Upper lobe of left lung (tissue), 4 donors: Measurements from ENCODE around the gene PRICKLE4.

ENCODE experiments used
- POLR2AphosphoS5 ChIP-seq, 2 donors: sonication (generic); formaldehyde crosslinking; IDR thresholded peaks; one replicate each; pipeline ENCODE4 v1.5.1; 2017; ENCODE audit warnings: antibody characterized with exemption in 2 of 2
- TF ChIP-seq, protein P1 (sequence below), 6 experiments: fragments of 450-650 bp in 4 of 6; fragments of 200-600 bp in 2 of 6; sonication (generic) in 2 of 6; IDR thresholded peaks; one replicate each; pipeline ENCODE4 v1.5.1; 2016 to 2019; ENCODE audit warnings: antibody characterized with exemption in 6 of 6

DNA sequence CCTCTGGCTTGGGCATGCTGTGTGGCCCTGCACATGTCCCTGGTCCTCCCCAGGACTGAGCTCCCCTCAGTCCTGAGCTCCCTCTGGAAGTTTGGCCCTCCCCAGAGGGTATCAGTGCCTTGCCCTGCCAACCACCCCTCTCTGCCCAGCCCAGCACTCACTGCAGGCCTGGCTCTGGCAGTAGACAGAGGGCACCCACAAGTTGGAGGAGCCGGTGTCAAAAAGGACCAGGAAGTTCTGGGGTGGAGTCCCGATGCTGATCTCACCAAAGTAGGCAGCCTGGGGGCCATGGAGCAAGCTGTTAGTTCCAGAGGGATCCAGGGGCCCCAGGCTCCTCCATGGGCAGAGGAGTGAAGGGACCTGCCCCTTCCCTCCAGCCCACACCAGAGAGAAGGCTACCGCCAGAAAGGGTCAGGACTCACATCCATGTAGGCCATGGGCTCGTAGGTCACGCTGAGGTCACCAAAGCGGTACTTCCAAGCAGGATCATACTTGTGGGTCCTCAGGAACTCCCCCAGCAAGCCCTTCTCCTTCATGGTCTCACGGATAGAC is 36.3 kb upstream of the PRICKLE4 start:
- TF ChIP-seq, protein P1, sequence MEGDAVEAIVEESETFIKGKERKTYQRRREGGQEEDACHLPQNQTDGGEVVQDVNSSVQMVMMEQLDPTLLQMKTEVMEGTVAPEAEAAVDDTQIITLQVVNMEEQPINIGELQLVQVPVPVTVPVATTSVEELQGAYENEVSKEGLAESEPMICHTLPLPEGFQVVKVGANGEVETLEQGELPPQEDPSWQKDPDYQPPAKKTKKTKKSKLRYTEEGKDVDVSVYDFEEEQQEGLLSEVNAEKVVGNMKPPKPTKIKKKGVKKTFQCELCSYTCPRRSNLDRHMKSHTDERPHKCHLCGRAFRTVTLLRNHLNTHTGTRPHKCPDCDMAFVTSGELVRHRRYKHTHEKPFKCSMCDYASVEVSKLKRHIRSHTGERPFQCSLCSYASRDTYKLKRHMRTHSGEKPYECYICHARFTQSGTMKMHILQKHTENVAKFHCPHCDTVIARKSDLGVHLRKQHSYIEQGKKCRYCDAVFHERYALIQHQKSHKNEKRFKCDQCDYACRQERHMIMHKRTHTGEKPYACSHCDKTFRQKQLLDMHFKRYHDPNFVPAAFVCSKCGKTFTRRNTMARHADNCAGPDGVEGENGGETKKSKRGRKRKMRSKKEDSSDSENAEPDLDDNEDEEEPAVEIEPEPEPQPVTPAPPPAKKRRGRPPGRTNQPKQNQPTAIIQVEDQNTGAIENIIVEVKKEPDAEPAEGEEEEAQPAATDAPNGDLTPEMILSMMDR (IDR thresholded peaks at IDR 0.05) = no peak
- no peak for TF ChIP-seq POLR2AphosphoS5 (IDR thresholded peaks at IDR 0.05)
